NCI-H2029 (cell line): ENCODE data around the gene DIP2B.
A peak's percentile ranks its signal among the peaks of the same experiment; 100 is the strongest.
"Not testable (repeated sequence)": the region's sequence is repeated elsewhere in the genome, so short reads cannot be mapped to it uniquely, and the experiment has no call there.

Experiments
- DNase-seq: peaks from one replicate; lab custom pipeline; 2025; lab: John Stamatoyannopoulos, UW

DIP2B gene

GRCh38 chr12:50728841-50729240 is 224.1 kb downstream of the DIP2B start:
- no peak for DNase-seq

- DNase-seq: no peak
Observed at GRCh38 chr12:50732591-50732990, 227.8 kb downstream of the DIP2B start.

GRCh38 chr12:50733706-50734105 is 228.9 kb downstream of the DIP2B start:
- no peak for DNase-seq

- no peak for DNase-seq
Observed at GRCh38 chr12:50734409-50735263, 229.9 kb downstream of the DIP2B start.

GRCh38 chr12:50739611-50740010 is 234.8 kb downstream of the DIP2B start:
- no peak for DNase-seq

GRCh38 chr12:50740307-50740706 is 235.5 kb downstream of the DIP2B start:
- no peak for DNase-seq

GRCh38 chr12:50742776-50743175 is 238.0 kb downstream of the DIP2B start:
- DNase-seq: no peak

GRCh38 chr12:50745861-50746260 is 241.1 kb downstream of the DIP2B start:
- no peak for DNase-seq

- DNase-seq: no peak
Observed at GRCh38 chr12:50746431-50746830, 241.6 kb downstream of the DIP2B start.

GRCh38 chr12:50747817-50748216 is 243.0 kb downstream of the DIP2B start:
- no peak for DNase-seq

- no peak for DNase-seq
Observed at GRCh38 chr12:50749459-50749882, 244.7 kb downstream of the DIP2B start.

GRCh38 chr12:50750366-50750765 is 245.6 kb downstream of the DIP2B start:
- no peak for DNase-seq

- DNase-seq: no peak
Observed at GRCh38 chr12:50751948-50752721, 247.3 kb downstream of the DIP2B start.

- no peak for DNase-seq
Observed at GRCh38 chr12:50753232-50753769, 248.5 kb downstream of the DIP2B start.

- peak; percentile 88 for DNase-seq
Observed at GRCh38 chr12:50763639-50764285, 259.0 kb downstream of the DIP2B start, which contains the start of gene ATF1. Gene ATF1 (plus strand): TSS chr12:50764101. CDS start chr12:50780146, 16,045 bp downstream.

GRCh38 chr12:50764286-50765094 is 259.7 kb downstream of the DIP2B start:
- DNase-seq: peak; percentile 88

- DNase-seq: peak; percentile 21
Observed at GRCh38 chr12:50765095-50765911, 260.5 kb downstream of the DIP2B start.

- DNase-seq: no peak
Observed at GRCh38 chr12:50768391-50768790, 263.6 kb downstream of the DIP2B start.

- DNase-seq: not testable (repeated sequence)
Observed at GRCh38 chr12:50768813-50769212, 264.0 kb downstream of the DIP2B start.

GRCh38 chr12:50771409-50771808 is 266.6 kb downstream of the DIP2B start:
- DNase-seq: no peak
